Neural crest cell (in vitro differentiated cells): Measurements from ENCODE around the gene VASH2. TPM values are rescaled to one million over a fixed set of nuclear protein-coding genes. Genes with fewer than 3 reads are reported as not detected.

Experiments used
- DNase-seq: peaks from one replicate; pipeline ENCODE4 v3.0.0; 2021; ENCODE audit warnings: low read depth, mixed read lengths, low spot score
- H3K27ac Mint-ChIP-seq: one replicate; pipeline ENCODE4 v1.8.0; 2021; ENCODE audit warnings: mild to moderate bottlenecking, mixed read lengths; ENCODE audit not compliant: unreplicated experiment
- H3K27me3 Mint-ChIP-seq: 2 replicates; pipeline ENCODE4 v1.8.0; 2021; ENCODE audit warnings: low read depth, mild to moderate bottlenecking, mixed read lengths
- H3K36me3 Mint-ChIP-seq: 2 replicates; pipeline ENCODE4 v1.8.0; 2021; ENCODE audit warnings: low read depth, mild to moderate bottlenecking, mixed read lengths
- H3K4me1 Mint-ChIP-seq: 2 replicates; pipeline ENCODE4 v1.8.0; 2021; ENCODE audit warnings: mixed read lengths
- H3K4me3 Mint-ChIP-seq: one replicate; pipeline ENCODE4 v1.8.0; 2021; ENCODE audit warnings: mild to moderate bottlenecking, mixed read lengths
- H3K9me3 Mint-ChIP-seq: 2 replicates; pipeline ENCODE4 v1.8.0; 2021; ENCODE audit warnings: mixed read lengths
- CTCF ChIP-seq: fragments of 200-600 bp; sonication (generic); conservative IDR thresholded peaks from 2 replicates; pipeline ENCODE4 v1.5.0; 2021; ENCODE audit warnings: antibody characterized with exemption, mild to moderate bottlenecking
- total RNA-seq: library from RNA; stranded (reverse); gene quantifications from 2 replicates; pipeline ENCODE4 v1.2.1, GENCODE V29; 2021

VASH2 gene
- total RNA-seq, 1 donor from 2014 or later = 8.7 TPM

GRCh38 chr1:212926372-212926771 is 24.0 kb upstream of the VASH2 start:
- Mint-ChIP-seq H3K4me3 (no peak overlapping the region), H3K4me1 (peaks cover 26% of the 10 kb centered on the region), H3K9me3 (no peaks in the 10 kb centered on the region), H3K27ac (no peak overlapping the region), H3K27me3 (no peaks in the 10 kb centered on the region), H3K36me3 (no peaks in the 10 kb centered on the region)
- no peak for DNase-seq
- TF ChIP-seq CTCF = no peak

GRCh38 chr1:212928323-212929291 is 21.7 kb upstream of the VASH2 start:
- Mint-ChIP-seq H3K4me3 (no peak overlapping the region), H3K27ac (peak overlapping the region; percentile 94)
- no peak for DNase-seq

GRCh38 chr1:212930986-212931678 is 19.2 kb upstream of the VASH2 start:
- Mint-ChIP-seq H3K4me1 (peaks cover 23% of the 10 kb centered on the region), H3K36me3 (no peaks in the 10 kb centered on the region)
- TF ChIP-seq CTCF = no peak

More at GRCh38 chr1:212928323-212929291, 21.7 kb upstream of the VASH2 start:
- no peaks in the 10 kb centered on the region for H3K27me3 Mint-ChIP-seq
- no peaks in the 10 kb centered on the region for H3K36me3 Mint-ChIP-seq
- H3K4me1 Mint-ChIP-seq = peaks cover 26% of the 10 kb centered on the region
- no peak for TF ChIP-seq CTCF
- no peaks in the 10 kb centered on the region for H3K9me3 Mint-ChIP-seq

GRCh38 chr1:212933815-212934471 is 16.4 kb upstream of the VASH2 start:
- Mint-ChIP-seq H3K36me3 (no peaks in the 10 kb centered on the region), H3K27ac (no peak overlapping the region), H3K9me3 (no peaks in the 10 kb centered on the region), H3K4me3 (no peak overlapping the region), H3K27me3 (no peaks in the 10 kb centered on the region), H3K4me1 (peaks cover 4% of the 10 kb centered on the region)
- no peak for DNase-seq
- TF ChIP-seq CTCF = no peak

More at GRCh38 chr1:212930986-212931678, 19.2 kb upstream of the VASH2 start:
- Mint-ChIP-seq H3K9me3 (no peaks in the 10 kb centered on the region), H3K4me3 (no peak overlapping the region), H3K27me3 (no peaks in the 10 kb centered on the region), H3K27ac (no peak overlapping the region)
- DNase-seq = no peak

- no peak for DNase-seq
- no peaks in the 10 kb centered on the region for H3K27me3 Mint-ChIP-seq
- H3K9me3 Mint-ChIP-seq = peaks cover 6% of the 10 kb centered on the region
- H3K36me3 Mint-ChIP-seq = no peaks in the 10 kb centered on the region
- H3K4me1 Mint-ChIP-seq = no peaks in the 10 kb centered on the region
- H3K4me3 Mint-ChIP-seq = no peak overlapping the region
- no peak overlapping the region for H3K27ac Mint-ChIP-seq
- TF ChIP-seq CTCF = no peak
Measured at GRCh38 chr1:212935387-212935981, 14.9 kb upstream of the VASH2 start.
